Right cardiac atrium (tissue), 5 donors: ENCODE measurements around the gene EIF3F. TPM values are rescaled to one million over a fixed set of nuclear protein-coding genes. Genes with fewer than 3 reads are reported as not detected.
A peak's percentile ranks its signal among the peaks of the same experiment; 100 is the strongest.

Source experiments
- ATAC-seq, 2 donors: fragments of 200-7000 bp; cut with Tn5 transposase; one replicate each; pipeline versions ENCODE4 v1.8.0 to v1.9.1; 2020; ENCODE audit warnings: moderate library complexity in 2 of 2, mild to moderate bottlenecking in 1 of 2
- DNase-seq, 3 donors: peaks; one replicate each; pipeline ENCODE4 v3.0.0-alpha.2; 2020
- H3K27ac ChIP-seq: one replicate; pipeline ENCODE4 v1.5.1; 2013; ENCODE audit warnings: mild to moderate bottlenecking, low read length, control low read depth, moderate library complexity
- H3K27me3 ChIP-seq: one replicate; pipeline ENCODE4 v1.6.1; 2013; ENCODE audit not compliant: control insufficient read depth, insufficient read depth
- H3K4me1 ChIP-seq: one replicate; pipeline ENCODE4 v1.6.1; 2013; ENCODE audit warnings: low read length; ENCODE audit not compliant: control insufficient read depth, insufficient read depth
- H3K4me3 ChIP-seq: one replicate; pipeline ENCODE4 v1.5.1; 2013; ENCODE audit warnings: low read length, control low read depth
- H3K9me3 ChIP-seq: one replicate; pipeline ENCODE4 v1.6.1; 2013; ENCODE audit warnings: low read length; ENCODE audit not compliant: control insufficient read depth
- WGBS: extraction: QIAGEN DNeasy Blood & Tissue Kit; methylation state at CpG from one replicate; pipeline ENCODE4 v1.1.7; 2013; 5-methylcytosine and 5-hydroxymethylcytosine counted together
- intact Hi-C, 4 donors: fragments of 100-400 bp; cut with DNase I; formaldehyde crosslinking; loops; one replicate each; pipeline versions ENCODE4 v1.11.0 to v1.14.0; 2022 to 2023
- polyA plus RNA-seq: library from polyadenylated mRNA; stranded (reverse); fragments of 200-250 nt; gene quantifications from one replicate; pipeline ENCODE4 v1.2.3, GENCODE V29; 2013
- total RNA-seq, 4 donors: library from RNA; stranded (reverse); fragmentation: NEBNext Ultra II Directional; extraction: Animal tissue kit (Norgen Biotek cat#: 25700); gene quantifications; one replicate each; pipeline ENCODE4 v1.2.1, GENCODE V29; 2021
- donor health status: healthy with polysubstance abuse.
- donor health status: DM: no; HTN: yes; CAD: no.
- donor health status: DM: no; HTN: no; CAD: no.
- donor health status: DM: no; HTN: yes; CAD: no; lungs with severe emphysema.
- donor health status: DM: yes; HTN: yes; CAD: no.

Gene EIF3F
- total and polyA plus RNA-seq, 5 donors: 152 to 179 (median 161) TPM

GRCh38 chr11:8033305-8034105 is 46.4 kb downstream of the EIF3F start:
- no peak overlapping the region for H3K4me3 ChIP-seq
- DNase-seq: peak; percentile 87 to 94 (median 89)
- H3K27ac ChIP-seq: no peak overlapping the region
- no peaks in the 10 kb centered on the region for H3K9me3 ChIP-seq
- intact Hi-C loops: loop anchor here in 3 of 4 donors (2.0 to 5.0 kb wide), 5 partner anchors 34 to 59 kb away; no protein-coding TSS in a partner anchor
- peaks cover 8% of the 10 kb centered on the region for H3K4me1 ChIP-seq
- peak; percentile 62 to 67 for ATAC-seq
- 50% methylated on average over 19 of the region's 19 CpGs for WGBS
- H3K27me3 ChIP-seq: no peaks in the 10 kb centered on the region

- H3K27me3 ChIP-seq: no peaks in the 10 kb centered on the region
- H3K4me1 ChIP-seq: peaks cover 8% of the 10 kb centered on the region
- no peak overlapping the region for H3K4me3 ChIP-seq
- no peak for ATAC-seq
- 94% methylated on average over 3 of the region's 3 CpGs for WGBS
- intact Hi-C loops: loop anchor here in 3 of 4 donors (5.0 kb wide), 3 partner anchors 33 to 58 kb away; no protein-coding TSS in a partner anchor
- DNase-seq: peak in 1 of 3 donors; percentile 47
- H3K27ac ChIP-seq: no peak overlapping the region
- no peaks in the 10 kb centered on the region for H3K9me3 ChIP-seq
Observed at GRCh38 chr11:8034106-8034585, 47.0 kb downstream of the EIF3F start.

GRCh38 chr11:8034604-8035190 is 47.6 kb downstream of the EIF3F start:
- DNase-seq (no peak), ATAC-seq (no peak)
- intact Hi-C loops: loop anchor here in 3 of 4 donors (5.0 kb wide), 3 partner anchors 33 to 58 kb away; no protein-coding TSS in a partner anchor
- H3K27me3 ChIP-seq: no peaks in the 10 kb centered on the region
- no peaks in the 10 kb centered on the region for H3K9me3 ChIP-seq
- H3K4me3 ChIP-seq: no peak overlapping the region
- 74% methylated on average over 5 of the region's 5 CpGs for WGBS
- H3K4me1 ChIP-seq: peaks cover 8% of the 10 kb centered on the region
- no peak overlapping the region for H3K27ac ChIP-seq

- no peak overlapping the region for H3K4me3 ChIP-seq
- intact Hi-C loops: no loop called here
- ATAC-seq: peak; percentile 69 to 84
- 59% methylated on average over 11 of the region's 11 CpGs for WGBS
- H3K27ac ChIP-seq: peak overlapping the region; percentile 45
- DNase-seq: peak; percentile 53 to 88 (median 63)
- no peaks in the 10 kb centered on the region for H3K27me3 ChIP-seq
- H3K9me3 ChIP-seq: no peaks in the 10 kb centered on the region
- H3K4me1 ChIP-seq: peaks cover 5% of the 10 kb centered on the region
Observed at GRCh38 chr11:8035200-8035855, 48.2 kb downstream of the EIF3F start.

- peak overlapping the region; percentile 45 for H3K27ac ChIP-seq
- intact Hi-C loops: no loop called here
- DNase-seq (no peak), ATAC-seq (no peak)
- WGBS: 79% methylated on average over 5 of the region's 5 CpGs
- no peak overlapping the region for H3K4me3 ChIP-seq
- H3K9me3 ChIP-seq: no peaks in the 10 kb centered on the region
- no peaks in the 10 kb centered on the region for H3K27me3 ChIP-seq
- H3K4me1 ChIP-seq: peaks cover 5% of the 10 kb centered on the region
Observed at GRCh38 chr11:8036002-8036802, 49.1 kb downstream of the EIF3F start.

GRCh38 chr11:8036986-8037385 is 49.8 kb downstream of the EIF3F start:
- 87% methylated on average over 5 of the region's 5 CpGs for WGBS
- Histone ChIP-seq H3K4me3 (no peak overlapping the region), H3K9me3 (no peaks in the 10 kb centered on the region), H3K4me1 (peaks cover 5% of the 10 kb centered on the region), H3K27ac (no peak overlapping the region), H3K27me3 (no peaks in the 10 kb centered on the region)
- ATAC-seq: no peak
- no peak for DNase-seq
- intact Hi-C loops: no loop called here

- DNase-seq: no peak
- no peak for ATAC-seq
- no peaks in the 10 kb centered on the region for H3K27me3 ChIP-seq
- no peak overlapping the region for H3K27ac ChIP-seq
- WGBS: 86% methylated on average over 8 of the region's 8 CpGs
- H3K9me3 ChIP-seq: no peaks in the 10 kb centered on the region
- intact Hi-C loops: no loop called here
- H3K4me1 ChIP-seq: peaks cover 4% of the 10 kb centered on the region
- H3K4me3 ChIP-seq: no peak overlapping the region
Observed at GRCh38 chr11:8038393-8038792, 51.3 kb downstream of the EIF3F start.

- Histone ChIP-seq H3K4me1 (peaks cover 2% of the 10 kb centered on the region), H3K27ac (no peak overlapping the region), H3K4me3 (no peak overlapping the region), H3K9me3 (no peaks in the 10 kb centered on the region), H3K27me3 (no peaks in the 10 kb centered on the region)
- DNase-seq (no peak), ATAC-seq (no peak)
- intact Hi-C loops: no loop called here
- 85% methylated on average over 12 of the region's 12 CpGs for WGBS
Observed at GRCh38 chr11:8038811-8039529, 51.8 kb downstream of the EIF3F start.

GRCh38 chr11:8039530-8040260 is 52.6 kb downstream of the EIF3F start:
- intact Hi-C loops: no loop called here
- WGBS: 86% methylated on average over 10 of the region's 10 CpGs
- H3K4me1 ChIP-seq: peaks cover under 1% of the 10 kb centered on the region
- DNase-seq: no peak
- H3K27me3 ChIP-seq: no peaks in the 10 kb centered on the region
- H3K9me3 ChIP-seq: no peaks in the 10 kb centered on the region
- H3K27ac ChIP-seq: no peak overlapping the region
- ATAC-seq: no peak
- no peak overlapping the region for H3K4me3 ChIP-seq
